GM12801 (cell line): ENCODE results near the gene UNC5C.

Source experiments
- CTCF ChIP-seq: IDR thresholded peaks from one replicate; pipeline ENCODE4 v1.5.1; 2011; ENCODE audit warnings: control low read depth; ENCODE audit not compliant: insufficient read length; ENCODE audit errors: extremely low read depth

UNC5C gene

GRCh38 chr4:95429416-95429815 lies 119.4 kb downstream of the UNC5C start:
- no peak for TF ChIP-seq CTCF

- no peak for TF ChIP-seq CTCF
Observed at GRCh38 chr4:95428291-95429070, 120.3 kb downstream of the UNC5C start.

GRCh38 chr4:95426455-95426854 lies 122.3 kb downstream of the UNC5C start:
- TF ChIP-seq CTCF: no peak

- no peak for TF ChIP-seq CTCF
Observed at GRCh38 chr4:95422436-95422835, 126.3 kb downstream of the UNC5C start.

GRCh38 chr4:95421869-95422268 lies 126.9 kb downstream of the UNC5C start:
- TF ChIP-seq CTCF: no peak

- no peak for TF ChIP-seq CTCF
Observed at GRCh38 chr4:95417531-95417930, 131.2 kb downstream of the UNC5C start.

GRCh38 chr4:95415346-95415771 lies 133.4 kb downstream of the UNC5C start:
- TF ChIP-seq CTCF: no peak
